Activated CD4-positive, alpha-beta T cell treated with anti-CD3 and anti-CD28 coated beads, Interleukin-10, Interleukin-2, amounts not matched to agents 100 ng/mL and 50 ng/mL, durations not matched to agents 16 hours and 8 hours (primary cell): ENCODE data around the gene FCRLB.
"Not testable (repeated sequence)": the region's sequence is repeated elsewhere in the genome, so short reads cannot be mapped to it uniquely, and the experiment has no call there.

Experiments used
- DNase-seq: peaks from one replicate; pipeline ENCODE4 v3.0.0-alpha.2; 2020

The FCRLB gene

DNA sequence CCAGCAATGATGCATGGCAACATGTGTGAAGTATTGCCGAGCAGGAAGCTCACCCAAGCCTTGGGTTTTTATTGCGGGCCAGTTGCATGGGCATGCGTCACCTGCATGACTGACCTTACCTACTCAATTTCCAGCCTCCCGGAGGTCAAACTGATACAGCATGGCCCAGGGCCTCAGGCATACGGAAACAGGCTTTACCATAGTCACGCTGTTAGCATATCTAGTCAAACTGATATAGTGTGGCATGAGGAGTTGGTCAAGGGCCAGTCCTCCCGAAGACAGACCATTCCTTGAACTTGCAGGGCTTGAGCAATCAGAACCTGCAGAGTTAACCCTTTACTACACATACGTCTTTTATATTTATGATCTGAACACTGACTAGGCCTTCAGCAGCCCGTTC, 21.9 kb downstream of the FCRLB start:
- DNase-seq: no peak

DNA sequence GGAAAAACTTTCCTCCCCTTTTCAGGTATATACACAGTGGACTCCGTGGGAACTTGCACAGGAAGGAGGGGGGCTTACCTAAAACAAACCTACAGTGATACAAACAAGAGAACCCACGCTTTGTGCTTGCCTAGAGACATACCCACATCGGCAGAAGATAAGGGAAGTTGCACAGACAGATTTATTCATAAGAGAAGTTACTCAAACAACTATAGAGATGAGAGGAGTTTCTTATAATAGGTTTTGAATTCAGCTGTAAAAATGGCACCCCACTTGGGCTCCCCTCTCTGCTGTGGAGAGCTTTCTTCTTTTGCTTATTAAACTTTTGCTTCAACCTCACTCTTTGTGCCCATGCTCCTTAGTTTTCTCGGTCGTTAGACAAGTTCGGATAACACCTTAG, 26.5 kb downstream of the FCRLB start:
- no peak for DNase-seq

- DNase-seq: peak; percentile 97
These were observed 28.4 kb downstream of the FCRLB start, which contains the start of gene DUSP12 for GRCh38 chr1:161749509-161750407. Gene DUSP12, plus strand, starts transcription at chr1:161749786. Its CDS starts 16 bp downstream, at chr1:161749802.

- DNase-seq: peak; percentile 54
These were observed 42.3 kb downstream of the FCRLB start for GRCh38 chr1:161763522-161764098.

DNA sequence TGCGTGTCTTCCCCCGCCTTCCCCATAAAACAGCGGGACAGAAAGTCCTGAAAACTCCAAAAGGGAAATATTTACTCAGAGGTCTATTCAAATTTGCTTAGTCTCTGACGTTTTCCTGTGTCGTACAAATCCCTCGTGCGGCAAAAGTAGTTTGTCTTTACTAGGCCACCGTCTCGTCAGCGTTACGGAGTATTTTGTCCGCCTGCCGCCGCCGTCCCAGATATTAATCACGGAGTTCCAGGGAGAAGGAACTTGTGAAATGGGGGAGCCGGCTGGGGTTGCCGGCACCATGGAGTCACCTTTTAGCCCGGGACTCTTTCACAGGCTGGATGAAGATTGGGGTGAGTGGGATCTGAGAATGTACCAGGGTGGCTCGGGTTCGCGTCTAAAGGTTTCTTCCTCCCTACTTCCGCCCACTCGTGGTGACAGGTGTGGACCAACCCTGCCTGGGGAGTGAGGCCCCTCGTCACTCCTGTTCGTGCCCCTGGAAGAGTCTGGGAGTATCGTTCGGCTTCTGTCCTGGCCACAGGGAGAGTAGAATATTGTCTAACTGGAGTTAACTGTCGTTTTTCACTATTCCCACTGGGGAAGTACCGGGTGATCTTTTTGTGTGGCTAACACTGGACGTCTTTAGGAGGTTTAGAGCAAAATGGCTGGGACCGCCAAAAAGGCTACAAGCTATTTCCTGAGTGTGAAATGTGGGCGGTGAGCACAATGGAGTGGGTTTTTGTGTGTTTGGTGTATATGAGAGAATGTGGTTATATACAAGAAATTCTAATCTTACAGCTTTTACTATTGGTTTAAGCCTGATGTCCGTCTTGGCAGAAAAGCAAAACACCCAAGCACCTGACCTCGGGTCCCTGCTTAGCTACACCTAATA, 45.0 kb downstream of the FCRLB start, which contains the start of gene ATF6:
Gene ATF6, plus strand, starts transcription at position 219 of the 880 bp plus-strand sequence. Its CDS starts 41 bp downstream, at position 260.
- DNase-seq: peak; percentile 87

- no peak for DNase-seq
These were observed 47.1 kb downstream of the FCRLB start for GRCh38 chr1:161768461-161768860.

GRCh38 chr1:161768986-161769672, 47.8 kb downstream of the FCRLB start:
- DNase-seq: no peak

DNA sequence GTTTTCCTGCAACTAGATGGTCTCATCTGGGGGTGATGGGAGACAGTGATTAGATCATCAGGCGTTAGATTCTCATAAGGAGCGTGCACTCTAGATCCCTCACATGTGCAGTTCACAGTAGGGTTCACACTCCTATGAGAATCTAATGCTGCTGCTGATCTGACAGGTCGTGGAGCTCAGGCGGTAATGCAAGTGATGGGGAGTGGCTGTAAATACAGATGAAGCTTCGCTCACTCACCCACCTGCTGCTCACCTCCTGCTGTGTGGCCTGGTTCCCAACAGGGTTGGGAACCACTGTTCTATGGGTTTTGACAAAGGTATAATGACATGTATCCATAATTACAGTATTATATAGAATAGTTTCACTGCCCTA, 48.3 kb downstream of the FCRLB start:
- DNase-seq: not testable (repeated sequence)

GRCh38 chr1:161770250-161770649, 48.9 kb downstream of the FCRLB start:
- DNase-seq: no peak

DNA sequence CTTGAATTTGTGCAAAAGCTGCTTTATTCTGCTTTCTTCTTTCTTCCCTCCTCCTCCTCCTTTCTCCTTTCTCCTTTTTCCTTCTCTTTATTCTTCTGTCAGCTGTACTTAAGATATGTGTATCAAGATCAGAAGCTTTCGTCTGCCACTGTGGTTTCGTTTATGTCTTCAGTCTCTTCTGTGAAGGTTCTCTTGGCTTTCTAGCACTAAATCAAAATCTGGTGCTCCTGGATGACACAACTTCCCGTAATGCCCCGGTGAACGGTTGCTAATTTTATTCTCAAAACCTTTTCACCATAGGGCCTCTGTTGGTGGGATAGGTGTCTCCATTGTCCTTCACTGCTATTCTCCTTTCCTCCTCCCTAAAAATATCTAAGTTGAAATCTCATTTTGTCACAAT, 49.8 kb downstream of the FCRLB start:
- peak; percentile 41 for DNase-seq

DNA sequence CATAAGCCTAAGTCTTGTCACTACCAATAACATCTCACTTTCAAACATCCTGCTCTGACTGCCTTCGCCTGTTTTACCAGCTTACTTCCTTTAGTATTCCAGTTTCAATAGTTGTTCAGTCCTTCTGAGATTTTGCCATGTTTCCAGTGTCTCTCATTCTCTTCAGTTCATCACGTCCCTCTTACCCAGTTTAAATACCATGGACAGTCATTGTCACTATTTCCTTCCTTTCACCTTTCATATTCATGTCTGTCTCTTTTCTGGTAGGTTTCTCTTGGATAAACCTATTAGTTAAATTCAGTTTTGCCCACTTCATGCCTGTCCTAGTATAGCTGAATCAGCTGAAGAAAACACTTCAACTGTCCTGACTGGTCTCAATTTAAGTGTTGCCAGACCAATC, 50.6 kb downstream of the FCRLB start:
- DNase-seq: no peak

DNA sequence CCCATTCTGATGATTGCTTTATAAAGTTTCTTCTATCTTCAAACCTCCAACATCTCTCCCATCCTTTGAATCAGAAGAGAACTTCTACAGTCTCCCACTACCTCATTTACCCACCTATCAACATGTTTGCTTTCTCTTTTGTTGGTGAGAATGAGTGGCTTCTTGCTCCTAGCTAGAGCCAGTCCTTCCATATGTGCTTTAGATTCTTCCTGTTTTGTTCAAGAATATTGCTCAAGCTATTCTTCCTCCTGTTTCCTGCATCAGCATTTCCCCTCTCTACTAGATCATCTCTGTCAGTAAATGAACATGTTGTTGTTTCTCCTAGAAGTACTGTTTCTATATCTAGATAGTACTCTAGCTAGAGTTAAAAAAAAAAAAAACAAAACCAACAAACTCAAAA, 51.1 kb downstream of the FCRLB start:
- DNase-seq: peak; percentile 30

GRCh38 chr1:161773791-161774190, 52.4 kb downstream of the FCRLB start:
- DNase-seq: no peak

DNA sequence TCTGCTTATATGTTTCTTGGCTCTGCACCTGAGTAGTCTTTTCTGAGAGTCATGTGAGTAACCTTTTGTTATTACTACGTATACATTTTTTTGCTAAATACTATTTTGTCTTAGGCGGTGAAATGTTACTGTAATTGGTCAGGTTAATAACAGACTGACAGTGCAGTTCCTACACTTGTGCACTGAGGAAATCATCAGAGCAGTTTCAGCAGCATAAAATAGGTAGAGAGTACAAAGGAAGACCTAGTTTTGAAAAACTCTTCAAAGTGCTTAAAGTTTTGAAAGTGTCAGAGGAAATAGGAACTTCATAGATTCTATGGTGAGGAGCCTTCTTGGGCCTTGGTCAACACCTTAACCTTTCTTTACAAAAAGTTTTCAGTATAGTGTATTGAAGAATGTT, 55.9 kb downstream of the FCRLB start:
- no peak for DNase-seq
